Measurements from ENCODE around the gene ERC1.
"Not testable (repeated sequence)": the region's sequence is repeated elsewhere in the genome, so short reads cannot be mapped to it uniquely, and the experiment has no call there.

The ERC1 gene

GRCh38 chr12:1332327-1332726 is 341.3 kb downstream of the ERC1 start:
- DNase-seq: no peak

GRCh38 chr12:1338483-1339177 is 347.6 kb downstream of the ERC1 start:
- DNase-seq: no peak

GRCh38 chr12:1339178-1339541 is 348.1 kb downstream of the ERC1 start:
- not testable (repeated sequence) for DNase-seq

GRCh38 chr12:1339618-1340319 is 348.7 kb downstream of the ERC1 start:
- peak; percentile 31 for DNase-seq

- DNase-seq: not testable (repeated sequence)
Measured at GRCh38 chr12:1341270-1341669, 350.2 kb downstream of the ERC1 start.

- no peak for DNase-seq
Measured at GRCh38 chr12:1343422-1343821, 352.4 kb downstream of the ERC1 start.

- DNase-seq: no peak
Measured at GRCh38 chr12:1344245-1344644, 353.2 kb downstream of the ERC1 start.

GRCh38 chr12:1346126-1346525 is 355.1 kb downstream of the ERC1 start:
- DNase-seq: no peak

- no peak for DNase-seq
Measured at GRCh38 chr12:1347294-1347693, 356.3 kb downstream of the ERC1 start.

GRCh38 chr12:1348606-1349005 is 357.6 kb downstream of the ERC1 start:
- DNase-seq: no peak

- DNase-seq: no peak
Measured at GRCh38 chr12:1350055-1350933, 359.3 kb downstream of the ERC1 start.

- DNase-seq: no peak
Measured at GRCh38 chr12:1350934-1351240, 359.9 kb downstream of the ERC1 start.

GRCh38 chr12:1351926-1352325 is 360.9 kb downstream of the ERC1 start:
- DNase-seq: no peak

- DNase-seq: no peak
Measured at GRCh38 chr12:1353451-1353850, 362.4 kb downstream of the ERC1 start.

- DNase-seq: no peak
Measured at GRCh38 chr12:1355396-1355795, 364.4 kb downstream of the ERC1 start.

- not testable (repeated sequence) for DNase-seq
Measured at GRCh38 chr12:1355871-1356270, 364.8 kb downstream of the ERC1 start.

- no peak for DNase-seq
Measured at GRCh38 chr12:1356285-1356684, 365.3 kb downstream of the ERC1 start.

- DNase-seq: no peak
Measured at GRCh38 chr12:1357171-1357570, 366.1 kb downstream of the ERC1 start.

GRCh38 chr12:1357711-1358110 is 366.7 kb downstream of the ERC1 start:
- no peak for DNase-seq

- no peak for DNase-seq
Measured at GRCh38 chr12:1360441-1361210, 369.6 kb downstream of the ERC1 start.

- DNase-seq: no peak
Measured at GRCh38 chr12:1362143-1362662, 371.2 kb downstream of the ERC1 start.

- no peak for DNase-seq
Measured at GRCh38 chr12:1365703-1366102, 374.7 kb downstream of the ERC1 start.
